ENCODE results near the gene CPT1B.

GRCh38 chr22:50540381-50540780, 37.8 kb downstream of the CPT1B start:
- TF ChIP-seq EZH2 (IDR thresholded peaks at IDR 0.05; ENCODE audit: borderline replicate concordance, low read depth, low read length, severe bottlenecking), result no peak
- TF ChIP-seq, protein P1, sequence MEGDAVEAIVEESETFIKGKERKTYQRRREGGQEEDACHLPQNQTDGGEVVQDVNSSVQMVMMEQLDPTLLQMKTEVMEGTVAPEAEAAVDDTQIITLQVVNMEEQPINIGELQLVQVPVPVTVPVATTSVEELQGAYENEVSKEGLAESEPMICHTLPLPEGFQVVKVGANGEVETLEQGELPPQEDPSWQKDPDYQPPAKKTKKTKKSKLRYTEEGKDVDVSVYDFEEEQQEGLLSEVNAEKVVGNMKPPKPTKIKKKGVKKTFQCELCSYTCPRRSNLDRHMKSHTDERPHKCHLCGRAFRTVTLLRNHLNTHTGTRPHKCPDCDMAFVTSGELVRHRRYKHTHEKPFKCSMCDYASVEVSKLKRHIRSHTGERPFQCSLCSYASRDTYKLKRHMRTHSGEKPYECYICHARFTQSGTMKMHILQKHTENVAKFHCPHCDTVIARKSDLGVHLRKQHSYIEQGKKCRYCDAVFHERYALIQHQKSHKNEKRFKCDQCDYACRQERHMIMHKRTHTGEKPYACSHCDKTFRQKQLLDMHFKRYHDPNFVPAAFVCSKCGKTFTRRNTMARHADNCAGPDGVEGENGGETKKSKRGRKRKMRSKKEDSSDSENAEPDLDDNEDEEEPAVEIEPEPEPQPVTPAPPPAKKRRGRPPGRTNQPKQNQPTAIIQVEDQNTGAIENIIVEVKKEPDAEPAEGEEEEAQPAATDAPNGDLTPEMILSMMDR (IDR thresholded peaks at IDR 0.05; ENCODE audit: borderline replicate concordance, extremely low read depth, low read length, poor library complexity, severe bottlenecking), result no peak

Measured in DND-41 (cell line).